Measurements from ENCODE around the gene WT1.

DNA sequence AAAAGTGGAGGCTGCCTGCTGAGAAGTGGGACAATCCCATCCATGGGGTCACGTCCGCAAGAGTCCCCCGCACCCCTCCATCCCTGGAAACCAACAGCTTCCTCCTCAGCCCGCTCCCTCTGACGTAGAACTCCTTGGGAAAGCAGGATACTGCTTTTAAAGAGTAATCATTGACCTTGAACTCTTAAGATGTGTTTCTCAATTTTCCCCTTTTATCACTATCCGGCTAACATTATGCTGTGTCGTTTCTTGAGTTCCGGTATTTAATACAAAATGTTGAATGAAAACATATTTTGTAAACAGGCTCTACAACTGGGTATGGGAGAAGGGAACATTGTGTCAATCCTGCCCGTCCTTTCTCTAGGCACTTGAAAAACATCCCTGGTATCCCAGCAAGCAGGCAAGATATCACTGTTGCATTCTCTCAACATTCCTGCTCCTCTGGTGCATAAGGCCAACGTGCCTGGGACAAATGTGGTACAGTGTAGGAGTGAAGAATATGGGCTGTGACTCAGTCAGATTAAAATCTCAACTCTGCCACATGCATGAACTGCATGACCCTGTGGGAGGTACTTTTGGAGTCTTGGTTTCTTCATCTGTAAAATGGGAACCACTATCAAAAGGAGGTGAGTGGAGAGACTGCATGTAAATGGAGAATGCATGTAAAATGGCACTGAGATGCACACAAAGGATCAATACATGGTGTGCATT, 52.8 kb downstream of the WT1 start:
- TF ChIP-seq FOXM1 (IDR thresholded peaks at IDR 0.05; ENCODE audit: borderline replicate concordance, low read depth) = no peak
- TF ChIP-seq TEAD4 (IDR thresholded peaks at IDR 0.05) = no peak
- no peak for TF ChIP-seq CEBPB (IDR thresholded peaks at IDR 0.05)
- TF ChIP-seq RAD21 (IDR thresholded peaks at IDR 0.05; ENCODE audit: low read depth) = no peak
- no peak for TF ChIP-seq TAF1 (IDR thresholded peaks at IDR 0.05; ENCODE audit: low read depth)
- TF ChIP-seq, protein P1, sequence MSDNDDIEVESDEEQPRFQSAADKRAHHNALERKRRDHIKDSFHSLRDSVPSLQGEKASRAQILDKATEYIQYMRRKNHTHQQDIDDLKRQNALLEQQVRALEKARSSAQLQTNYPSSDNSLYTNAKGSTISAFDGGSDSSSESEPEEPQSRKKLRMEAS (IDR thresholded peaks at IDR 0.05) = no peak
